HuH-7 (cell line): ENCODE measurements around the gene FURIN.
A peak's percentile ranks its signal among the peaks of the same experiment; 100 is the strongest.
"Not testable (repeated sequence)": the region's sequence is repeated elsewhere in the genome, so short reads cannot be mapped to it uniquely, and the experiment has no call there.

Source experiments
- DNase-seq: peaks from one replicate; pipeline ENCODE4 v3.0.0; 2011; ENCODE audit warnings: low spot score

The FURIN gene

GRCh38 chr15:90868261-90868689 is at the start of gene FURIN:
Gene FURIN, plus strand, starts transcription at chr15:90868588. Its CDS starts 7,153 bp downstream, at chr15:90875741.
- no peak for DNase-seq

DNA sequence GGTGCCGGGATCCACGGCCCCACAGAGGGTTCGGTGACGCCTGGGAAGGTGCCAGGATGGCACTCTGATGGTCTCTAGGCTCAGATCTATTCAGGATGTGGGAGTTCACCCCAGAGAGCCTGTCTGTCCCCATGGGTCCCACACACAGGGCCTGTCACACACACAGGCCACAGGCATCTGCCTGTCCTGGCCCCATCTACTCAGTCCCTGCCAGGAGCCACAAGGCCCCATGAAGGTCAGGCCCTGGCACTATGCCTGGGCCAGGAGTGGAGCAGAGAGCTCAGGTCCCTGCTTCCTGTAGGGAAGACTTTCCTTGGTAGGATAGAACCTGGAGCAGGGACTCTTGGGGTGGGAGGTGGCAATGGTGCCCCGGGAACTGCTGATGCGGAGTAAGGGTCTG is 49.0 kb upstream of the FURIN start:
- no peak for DNase-seq

DNA sequence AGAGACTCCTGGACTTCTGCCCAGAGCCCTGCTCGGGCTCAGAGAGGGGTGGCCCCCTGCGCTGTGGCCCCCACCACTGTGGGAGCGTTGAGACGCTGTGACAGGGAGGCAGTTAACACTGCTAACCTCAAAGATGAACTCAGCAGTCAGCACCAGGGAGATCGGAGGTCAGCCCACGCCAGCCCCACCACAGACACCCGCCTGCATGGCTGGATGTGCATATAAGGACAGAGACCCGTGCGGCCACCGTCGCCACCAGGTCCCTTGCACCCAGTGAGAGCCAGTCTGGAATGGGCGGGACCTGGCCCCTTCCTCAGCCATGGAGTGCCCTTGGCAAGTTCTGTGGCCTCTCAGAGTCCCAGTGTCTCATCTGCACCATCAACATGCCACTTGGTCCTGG is 48.5 kb upstream of the FURIN start:
- DNase-seq = no peak

- no peak for DNase-seq
These were observed 47.9 kb upstream of the FURIN start for GRCh38 chr15:90820481-90820880.

DNA sequence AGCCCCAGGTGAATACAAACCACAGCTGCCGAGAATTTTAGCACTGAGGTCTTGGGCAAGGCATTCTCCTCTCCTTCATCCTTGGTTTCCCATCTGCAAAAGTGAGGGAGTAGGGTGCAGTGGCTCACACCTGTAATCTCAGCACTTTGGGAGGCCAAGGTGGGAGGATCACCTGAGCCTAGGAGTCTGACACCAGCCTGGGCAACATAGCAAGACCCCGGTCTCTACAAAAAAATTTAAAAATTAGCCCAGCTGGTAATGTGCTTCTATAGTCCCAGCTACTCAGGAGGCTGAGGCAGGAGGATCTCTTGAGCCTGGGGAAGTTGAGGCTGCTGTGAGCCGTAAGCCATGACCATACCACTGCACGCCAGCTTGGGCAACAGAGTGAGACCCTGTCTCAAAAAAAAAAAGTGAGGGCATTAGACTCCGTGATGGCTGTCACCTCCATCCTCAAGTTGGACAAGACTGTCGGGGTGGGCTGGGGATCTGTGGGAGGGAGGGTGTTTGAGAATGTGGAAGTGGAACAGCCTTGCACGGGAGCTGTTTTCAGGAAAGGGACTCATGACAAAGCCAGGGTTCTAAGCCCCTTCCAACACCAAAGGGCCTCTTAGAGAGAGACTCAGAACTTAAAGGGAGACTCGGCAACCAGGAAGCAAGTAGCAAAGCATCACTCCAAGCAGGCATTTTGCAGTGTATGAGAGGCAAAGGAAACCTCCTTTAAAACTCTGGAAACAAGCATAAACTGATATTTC is 46.0 kb upstream of the FURIN start:
- DNase-seq = no peak

DNA sequence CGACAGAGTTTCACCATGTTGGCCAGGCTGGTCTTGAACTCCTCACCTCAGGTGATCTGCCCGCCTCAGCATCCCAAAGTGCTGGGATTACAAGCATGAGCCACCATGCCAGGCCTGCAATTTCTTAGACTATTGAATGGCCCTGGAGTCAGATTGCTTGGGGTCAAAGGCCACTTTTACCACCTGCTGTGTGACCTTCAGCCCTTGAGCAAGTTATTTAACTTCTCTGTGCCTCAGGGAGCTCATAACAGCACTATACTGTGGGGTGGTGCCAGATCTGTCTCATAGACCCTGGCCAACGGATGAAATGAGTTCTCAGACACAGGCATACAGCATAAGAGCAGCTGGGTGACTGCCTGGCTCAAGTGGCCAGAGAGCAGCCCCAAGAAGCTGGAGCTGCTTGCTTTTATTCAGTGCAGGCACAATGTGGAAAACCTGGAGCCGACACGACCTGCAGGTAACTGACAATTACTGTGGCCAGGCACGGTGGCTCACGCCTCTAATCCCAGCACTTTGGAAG is 44.9 kb upstream of the FURIN start:
- peak; percentile 60 for DNase-seq

- not testable (repeated sequence) for DNase-seq
These were observed 43.1 kb upstream of the FURIN start for GRCh38 chr15:90825115-90825899.

- DNase-seq = not testable (repeated sequence)
These were observed 42.0 kb upstream of the FURIN start for GRCh38 chr15:90826206-90826885.

GRCh38 chr15:90826886-90827435 is 41.4 kb upstream of the FURIN start:
- DNase-seq = no peak

- DNase-seq = no peak
These were observed 40.3 kb upstream of the FURIN start for GRCh38 chr15:90828111-90828510.

DNA sequence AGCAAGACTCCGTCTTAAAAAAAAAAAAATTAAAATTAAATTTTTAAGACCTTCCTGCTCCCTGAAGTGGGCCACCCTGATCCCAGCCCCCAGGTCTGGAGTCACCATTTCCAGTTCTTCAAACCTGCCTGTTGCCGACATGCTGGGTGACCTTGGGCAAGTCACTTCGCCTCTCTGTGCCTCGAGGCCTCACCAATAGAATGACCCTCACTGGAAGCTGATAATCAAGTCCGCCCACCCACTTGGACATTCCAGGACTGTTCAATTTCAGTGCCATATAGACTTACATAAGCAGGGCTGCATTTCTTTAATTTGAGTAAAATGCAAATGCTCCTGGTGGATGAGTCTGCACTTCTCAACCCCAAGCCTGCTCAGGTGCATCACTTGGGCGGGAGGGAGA is 39.3 kb upstream of the FURIN start:
- no peak for DNase-seq

GRCh38 chr15:90829942-90830440 is 38.4 kb upstream of the FURIN start:
- no peak for DNase-seq

DNA sequence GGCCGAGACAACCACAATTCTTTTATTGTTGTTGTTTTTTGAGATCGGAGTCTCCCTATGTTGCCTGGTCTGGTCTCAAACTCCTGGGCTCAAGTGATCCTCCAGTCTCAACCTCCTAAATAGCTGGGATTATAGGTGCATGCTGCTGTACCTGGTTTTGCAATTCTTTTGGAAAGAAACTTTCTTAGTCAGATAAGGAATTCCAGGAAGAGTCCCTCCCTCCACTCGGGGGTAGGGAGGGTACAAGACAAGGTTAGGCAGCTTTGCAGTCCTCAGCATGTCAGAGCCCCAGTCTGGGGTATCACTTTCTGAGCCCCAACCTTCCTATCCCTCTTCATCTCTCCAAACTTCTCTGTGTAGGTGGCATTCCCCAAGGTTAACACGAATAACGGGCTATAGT is 33.8 kb upstream of the FURIN start:
- no peak for DNase-seq

- peak; percentile 69 for DNase-seq
These were observed 32.0 kb upstream of the FURIN start for GRCh38 chr15:90836296-90836871.

DNA sequence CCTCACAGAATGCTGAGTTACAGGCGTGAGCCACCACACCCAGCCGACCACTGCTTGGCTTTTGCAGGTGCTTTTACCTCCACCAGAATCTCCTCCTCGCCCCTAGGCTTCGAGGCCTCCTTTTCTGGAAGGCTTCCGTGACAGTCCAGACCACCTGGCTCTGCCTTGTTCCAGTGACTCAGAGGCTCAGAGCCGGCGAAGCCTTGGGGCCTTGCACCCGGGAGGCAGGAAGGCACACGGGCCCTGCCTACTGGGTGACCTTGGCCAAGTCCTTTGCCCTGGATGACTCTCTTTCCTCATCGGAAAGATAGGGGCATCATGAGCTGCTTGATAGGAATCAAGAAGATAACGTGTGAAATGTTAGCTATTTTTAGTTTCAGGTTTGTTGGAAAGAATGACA is 31.3 kb upstream of the FURIN start:
- no peak for DNase-seq

DNA sequence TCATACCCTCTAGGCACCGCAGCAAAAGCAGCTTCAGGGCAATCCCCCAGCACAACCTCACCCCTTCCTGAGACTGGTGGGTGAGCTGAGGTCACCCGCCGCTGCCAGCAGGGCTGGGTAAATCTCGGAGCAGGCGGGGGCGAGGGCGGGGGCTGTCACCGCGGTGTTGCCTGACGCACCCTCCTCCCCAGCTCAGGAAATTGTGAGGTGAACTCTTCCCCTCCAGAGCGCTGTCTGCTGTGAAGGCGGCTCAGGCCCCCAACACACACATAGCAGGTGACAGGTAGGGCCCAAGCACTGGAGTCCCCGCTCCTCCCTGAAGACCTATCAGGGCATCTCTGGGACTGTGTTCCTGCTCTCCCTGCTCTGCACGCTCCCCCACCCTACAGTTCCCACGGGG is 30.2 kb upstream of the FURIN start:
- no peak for DNase-seq

- no peak for DNase-seq
These were observed 29.8 kb upstream of the FURIN start for GRCh38 chr15:90838544-90838943.

- no peak for DNase-seq
These were observed 29.0 kb upstream of the FURIN start for GRCh38 chr15:90839187-90840071.

GRCh38 chr15:90840157-90840855 is 28.1 kb upstream of the FURIN start:
- no peak for DNase-seq

- DNase-seq = no peak
These were observed 27.4 kb upstream of the FURIN start for GRCh38 chr15:90840954-90841353.
